Fibroblast of gingiva (primary cell): Measurements from ENCODE around the gene HKDC1.
"Not testable (repeated sequence)": the region's sequence is repeated elsewhere in the genome, so short reads cannot be mapped to it uniquely, and the experiment has no call there.

Experiments
- DNase-seq: peaks from one replicate; pipeline ENCODE4 v3.0.0-alpha.2; 2011; ENCODE audit warnings: low read depth

The HKDC1 gene

GRCh38 chr10:69281507-69282413 is 61.6 kb downstream of the HKDC1 start:
- no peak for DNase-seq

DNA sequence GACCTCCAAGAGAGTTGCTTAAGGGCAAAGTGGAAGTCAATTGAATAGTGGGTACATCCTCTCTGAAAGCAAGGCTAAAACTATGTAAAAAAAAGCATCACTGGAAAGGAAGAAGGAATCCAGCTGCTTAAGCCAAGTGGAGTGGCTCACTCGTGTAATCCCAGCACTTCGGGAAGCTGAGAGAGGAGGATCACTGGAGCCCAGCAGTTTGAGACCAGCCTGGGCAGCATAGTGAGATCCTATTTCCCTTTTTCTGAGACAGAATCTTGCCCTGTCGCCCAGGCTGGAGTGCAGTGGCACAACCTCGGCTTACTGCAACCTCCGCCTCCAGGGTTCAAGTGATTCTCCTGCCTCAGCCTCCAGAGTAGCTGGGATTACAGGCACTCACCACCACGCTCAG is 64.3 kb downstream of the HKDC1 start:
- DNase-seq, result not testable (repeated sequence)

DNA sequence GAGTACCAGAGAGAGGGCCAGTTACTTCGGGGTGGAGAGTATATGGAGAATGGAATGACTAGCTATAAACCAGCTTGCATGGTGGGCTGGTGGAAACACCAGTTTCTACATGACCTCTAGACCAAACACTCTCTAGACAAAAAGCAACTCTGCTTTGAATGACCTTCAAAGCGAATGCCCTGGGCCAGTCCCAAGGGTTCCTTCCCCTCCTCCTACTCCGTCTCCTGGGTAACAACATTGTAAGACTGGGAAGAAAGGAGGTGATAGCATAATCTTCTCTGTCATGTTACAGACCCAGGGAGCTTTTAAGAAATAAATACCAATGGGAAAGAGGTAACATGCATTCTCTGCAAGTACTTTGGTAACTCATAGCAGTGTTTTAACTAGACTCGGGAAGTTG is 65.6 kb downstream of the HKDC1 start:
- no peak for DNase-seq

GRCh38 chr10:69287181-69287580 is 67.0 kb downstream of the HKDC1 start:
- DNase-seq, result no peak

GRCh38 chr10:69290993-69291392 is 70.9 kb downstream of the HKDC1 start:
- DNase-seq, result no peak

DNA sequence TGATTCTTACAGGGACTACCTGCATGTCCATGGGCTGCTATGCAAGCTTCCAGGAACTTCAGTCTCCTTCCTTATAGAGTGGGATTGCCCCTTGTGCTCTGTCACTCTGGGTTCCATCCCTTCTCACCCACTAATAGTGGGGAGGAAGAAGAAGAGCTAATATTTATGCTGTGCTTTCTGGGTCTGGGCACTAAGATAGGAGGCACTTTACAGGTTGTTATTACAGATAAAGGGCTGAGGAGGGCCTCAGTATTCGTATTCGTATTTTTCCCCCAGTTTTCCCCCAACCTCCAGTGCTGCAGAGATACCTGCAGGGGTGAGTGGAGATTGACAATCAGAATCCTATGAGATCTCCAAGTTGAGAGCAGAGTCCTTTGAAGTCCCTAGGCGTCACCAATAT is 72.3 kb downstream of the HKDC1 start:
- no peak for DNase-seq

- no peak for DNase-seq
Measured at GRCh38 chr10:69295027-69295636, 75.0 kb downstream of the HKDC1 start.

DNA sequence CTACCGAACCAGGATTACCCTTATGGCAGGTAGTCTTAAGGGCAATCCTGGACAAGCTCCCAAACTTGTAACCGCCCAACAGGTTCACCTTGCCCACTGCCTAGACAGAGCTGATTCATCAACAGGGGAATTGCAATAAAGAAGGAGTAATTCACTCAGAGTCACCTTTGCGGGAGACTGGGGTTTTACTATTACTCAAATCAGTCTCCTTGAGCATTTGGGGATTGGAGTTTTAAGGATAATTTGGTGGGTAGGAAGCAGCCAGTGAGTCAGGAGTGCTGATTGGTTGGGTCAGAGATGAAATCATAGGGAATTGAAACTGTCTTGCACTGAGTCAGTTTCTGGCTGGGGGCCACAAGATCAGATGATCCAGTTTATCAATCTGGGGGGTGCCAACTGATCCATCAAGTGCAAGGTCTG is 83.5 kb downstream of the HKDC1 start:
- DNase-seq, result no peak

DNA sequence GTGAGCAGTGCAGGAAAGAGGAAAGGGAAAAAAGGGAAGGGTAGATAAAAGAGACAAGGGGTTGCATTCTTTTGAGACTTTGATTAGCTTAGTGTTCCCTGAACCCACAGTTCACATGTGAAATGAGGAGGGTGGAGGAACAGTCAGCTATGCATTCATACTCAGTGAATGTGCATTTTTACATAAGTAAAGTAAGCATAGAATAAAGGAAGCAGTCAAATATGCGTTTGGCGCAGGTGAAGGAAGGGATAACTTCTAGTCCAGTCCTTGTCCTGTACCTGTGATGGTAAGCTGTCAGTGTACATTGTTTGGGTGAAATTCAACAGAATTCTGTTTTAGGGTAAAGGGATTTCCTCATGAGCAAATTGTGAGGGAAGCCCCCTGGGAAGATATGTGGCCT is 86.3 kb downstream of the HKDC1 start:
- no peak for DNase-seq

DNA sequence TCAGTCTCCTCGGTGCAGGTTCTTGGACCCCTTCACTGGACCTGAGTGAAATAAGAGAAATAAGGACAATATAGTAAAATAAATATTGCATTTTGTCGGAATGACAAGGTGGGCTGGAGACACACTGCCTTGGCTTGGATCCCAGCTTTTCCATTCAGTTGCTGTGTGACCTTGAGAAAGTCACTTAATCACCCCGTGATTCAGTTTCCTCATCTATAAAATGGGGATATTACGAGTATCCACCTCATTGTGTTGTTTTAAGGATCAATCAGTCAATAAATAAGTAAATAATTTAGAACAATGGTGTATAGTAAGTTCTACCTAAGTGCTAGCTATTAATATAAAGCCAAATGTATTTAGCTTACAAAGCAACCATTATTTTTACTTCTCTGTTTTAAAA is 87.3 kb downstream of the HKDC1 start:
- no peak for DNase-seq

- DNase-seq, result not testable (repeated sequence)
Measured at GRCh38 chr10:69308304-69308703, 88.2 kb downstream of the HKDC1 start.

- DNase-seq, result no peak
Measured at GRCh38 chr10:69311309-69311708, 91.2 kb downstream of the HKDC1 start.

DNA sequence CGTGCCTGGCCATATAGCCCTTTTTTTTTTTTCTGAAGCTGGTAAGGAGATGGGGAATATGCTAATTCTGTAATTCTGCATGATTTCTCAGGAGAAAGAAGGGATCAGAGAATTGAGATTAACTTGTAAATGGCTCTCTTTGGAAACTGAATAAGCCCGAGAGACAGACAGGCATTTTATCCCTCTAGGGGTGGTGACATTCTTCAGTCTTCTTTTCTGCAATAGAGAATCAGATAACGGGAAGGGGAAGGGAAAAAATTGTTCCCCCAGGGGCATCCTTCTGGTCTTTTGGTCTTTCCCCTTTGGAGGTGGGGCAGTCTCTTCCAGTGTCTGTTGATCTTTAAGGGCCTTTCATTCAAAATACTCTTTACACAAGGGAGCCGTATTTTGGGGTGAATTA is 92.4 kb downstream of the HKDC1 start:
- no peak for DNase-seq

DNA sequence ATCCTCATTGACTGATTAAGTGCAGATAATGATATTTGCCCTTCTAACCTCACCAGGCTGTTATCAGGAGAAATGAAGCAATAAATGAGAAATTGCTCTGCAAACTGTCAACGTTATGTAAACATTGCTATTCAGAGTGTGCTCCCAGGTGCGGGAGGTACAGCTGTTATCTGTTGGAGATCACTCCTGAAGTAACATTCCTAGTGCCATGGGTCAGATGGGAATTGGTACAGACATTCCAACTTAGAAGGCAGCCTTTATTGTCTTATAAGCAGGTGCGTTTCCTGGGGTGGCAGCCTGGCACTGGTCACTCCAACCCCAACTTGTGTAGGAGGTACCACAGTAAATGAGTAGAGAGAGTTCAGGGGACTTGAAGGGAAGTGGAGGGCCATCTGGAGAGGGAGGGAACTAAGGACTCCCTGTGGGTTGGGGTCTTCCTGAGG is 95.0 kb downstream of the HKDC1 start:
- no peak for DNase-seq

GRCh38 chr10:69315610-69316312 is 95.6 kb downstream of the HKDC1 start:
- DNase-seq, result no peak

GRCh38 chr10:69316313-69317059 is 96.4 kb downstream of the HKDC1 start:
- no peak for DNase-seq
